OCI-LY7 (cell line): Measurements from ENCODE around the gene EVI5L. TPM values are rescaled to one million over a fixed set of nuclear protein-coding genes. Genes with fewer than 3 reads are reported as not detected.

Experiments used
- BruUV-seq: library from RNA; stranded (reverse); fragments of 400-500 nt; replicated peaks from 2 replicates; lab custom pipeline; 2021; lab: Mats Ljungman, UMichigan
- CTCF ChIA-PET: fragments of 300-600 bp; sonication (Branson Sonifier 250); formaldehyde crosslinking; loops from one replicate; lab custom pipeline; 2022; ENCODE audit warnings: antibody characterized with exemption; ENCODE audit not compliant: unreplicated experiment; lab: Charles Lee
- POLR2A ChIA-PET: fragments of 300-600 bp; sonication (Branson Sonifier 250); formaldehyde crosslinking; loops from one replicate; lab custom pipeline; 2022; ENCODE audit warnings: antibody characterized with exemption; lab: Charles Lee
- DNase-seq: peaks from one replicate; pipeline ENCODE4 v3.0.0-alpha.2; 2015; ENCODE audit warnings: low spot score
- H2AFZ ChIP-seq: fragments of 200-600 bp; sonication (generic), shearing (Covaris generic); 2 replicates; pipeline ENCODE4 v1.6.1; 2014; ENCODE audit warnings: mild to moderate bottlenecking, antibody characterized with exemption, low read length, moderate library complexity
- H3K27ac ChIP-seq: fragments of 200-600 bp; sonication (generic); 2 replicates; pipeline ENCODE4 v1.5.1; 2014; ENCODE audit warnings: mixed run types, low read depth, mild to moderate bottlenecking, moderate library complexity, low read length, inconsistent platforms; ENCODE audit not compliant: poor library complexity, severe bottlenecking
- H3K36me3 ChIP-seq: fragments of 200-600 bp; sonication (generic); 2 replicates; pipeline ENCODE4 v1.6.1; 2014; ENCODE audit warnings: mild to moderate bottlenecking, antibody characterized with exemption, low read length, moderate library complexity, mixed read lengths; ENCODE audit not compliant: insufficient read depth
- H3K4me1 ChIP-seq: fragments of 200-600 bp; sonication (generic); 2 replicates; pipeline ENCODE4 v1.5.1; 2014; ENCODE audit warnings: mild to moderate bottlenecking, low read length; ENCODE audit not compliant: insufficient read depth, poor library complexity, severe bottlenecking
- H3K4me2 ChIP-seq: fragments of 200-600 bp; sonication (generic); 2 replicates; pipeline ENCODE4 v1.6.1; 2014; ENCODE audit warnings: mild to moderate bottlenecking, low read length
- H3K4me3 ChIP-seq: fragments of 200-600 bp; sonication (generic); 2 replicates; pipeline ENCODE4 v1.5.1; 2014; ENCODE audit warnings: mild to moderate bottlenecking, low read depth, low read length; ENCODE audit not compliant: poor library complexity, severe bottlenecking
- H3K79me2 ChIP-seq: fragments of 200-600 bp; sonication (generic); 2 replicates; pipeline ENCODE4 v1.6.1; 2016; ENCODE audit warnings: low read depth, mild to moderate bottlenecking, low read length, moderate library complexity, mixed read lengths; ENCODE audit not compliant: insufficient read depth
- H3K9me2 ChIP-seq: fragments of 200-600 bp; sonication (generic); 2 replicates; pipeline ENCODE4 v1.6.1; 2016; ENCODE audit warnings: mild to moderate bottlenecking, low read length, mixed read lengths; ENCODE audit not compliant: insufficient read depth
- H3K9me3 ChIP-seq: fragments of 200-600 bp; sonication (generic); 2 replicates; pipeline ENCODE4 v1.6.1; 2014; ENCODE audit warnings: mild to moderate bottlenecking, mixed run types, low read length, mixed read lengths
- H4K20me1 ChIP-seq: fragments of 200-600 bp; sonication (generic); 2 replicates; pipeline ENCODE4 v1.6.1; 2014; ENCODE audit warnings: mild to moderate bottlenecking, antibody characterized with exemption, low read length, moderate library complexity, mixed read lengths; ENCODE audit not compliant: insufficient read depth
- CTCF ChIP-seq: fragments of 200-600 bp; sonication (generic); conservative IDR thresholded peaks from 2 replicates; pipeline ENCODE4 v1.5.1; 2014; ENCODE audit warnings: mild to moderate bottlenecking, antibody characterized with exemption, low read length, moderate library complexity, mixed read lengths
- EZH2phosphoT487 ChIP-seq: fragments of 200-600 bp; sonication (generic); IDR thresholded peaks from 2 replicates; pipeline ENCODE4 v1.6.1; 2018; ENCODE audit warnings: low read depth, borderline replicate concordance, mild to moderate bottlenecking, mixed run types, antibody characterized with exemption, low read length, moderate library complexity, mixed read lengths
- intact Hi-C: fragments of 100-400 bp; cut with micrococcal nuclease; formaldehyde crosslinking; loops from one replicate; pipeline ENCODE4 v1.10.0; 2022; ENCODE audit not compliant: unreplicated experiment
- total RNA-seq, 2 experiments: library from RNA; depleted of rRNA in 1 of 2; stranded (reverse); fragments of >200 nt in 1 of 2; shearing (Covaris generic) in 1 of 2; gene quantifications; 2 replicates each; pipeline ENCODE4 v1.2.3, GENCODE V29; 2014 to 2022

The EVI5L gene
- total RNA-seq, 2 experiments from 2014 or later: 2.7 to 5.5 TPM

DNA sequence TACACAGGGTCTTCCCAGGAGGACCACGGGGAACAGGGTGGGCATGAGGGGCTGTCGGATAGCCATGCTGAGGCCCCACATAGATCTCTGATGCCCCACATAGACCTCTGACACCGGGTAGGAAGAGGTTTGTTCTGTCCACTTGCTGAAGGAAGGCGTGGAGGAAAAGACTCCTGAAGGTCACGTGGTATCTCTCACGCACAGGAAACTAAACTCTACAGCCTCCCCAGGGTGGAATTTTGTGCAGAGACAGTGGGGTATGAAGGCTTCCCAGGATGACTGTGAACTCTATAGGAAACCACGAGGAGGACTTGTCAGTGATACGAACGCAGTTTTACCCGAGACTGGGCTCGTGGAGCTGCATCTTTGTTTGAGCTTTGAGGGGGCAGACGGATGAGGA is 2.8 kb downstream of the EVI5L start:
- Histone ChIP-seq H3K9me2 (no peaks in the 10 kb centered on the region), H4K20me1 (no peaks in the 10 kb centered on the region), H3K79me2 (no peaks in the 10 kb centered on the region), H3K36me3 (no peaks in the 10 kb centered on the region), H2AFZ (no peak overlapping the region), H3K9me3 (no peaks in the 10 kb centered on the region), H3K4me1 (peaks cover 12% of the 10 kb centered on the region), H3K27ac (no peak overlapping the region), H3K4me3 (no peak overlapping the region), H3K4me2 (no peak overlapping the region)
- TF ChIP-seq CTCF (no peak), EZH2phosphoT487 (no peak)
- POLR2A ChIA-PET: interaction anchor here (0.7 kb wide), 1 partner anchor 34 kb away, joined by 3 read pairs; no protein-coding TSS in a partner anchor
- DNase-seq: no peak
- no TSS peak for BruUV-seq
- intact Hi-C loops: no loop called here
- CTCF ChIA-PET: no interaction called here

DNA sequence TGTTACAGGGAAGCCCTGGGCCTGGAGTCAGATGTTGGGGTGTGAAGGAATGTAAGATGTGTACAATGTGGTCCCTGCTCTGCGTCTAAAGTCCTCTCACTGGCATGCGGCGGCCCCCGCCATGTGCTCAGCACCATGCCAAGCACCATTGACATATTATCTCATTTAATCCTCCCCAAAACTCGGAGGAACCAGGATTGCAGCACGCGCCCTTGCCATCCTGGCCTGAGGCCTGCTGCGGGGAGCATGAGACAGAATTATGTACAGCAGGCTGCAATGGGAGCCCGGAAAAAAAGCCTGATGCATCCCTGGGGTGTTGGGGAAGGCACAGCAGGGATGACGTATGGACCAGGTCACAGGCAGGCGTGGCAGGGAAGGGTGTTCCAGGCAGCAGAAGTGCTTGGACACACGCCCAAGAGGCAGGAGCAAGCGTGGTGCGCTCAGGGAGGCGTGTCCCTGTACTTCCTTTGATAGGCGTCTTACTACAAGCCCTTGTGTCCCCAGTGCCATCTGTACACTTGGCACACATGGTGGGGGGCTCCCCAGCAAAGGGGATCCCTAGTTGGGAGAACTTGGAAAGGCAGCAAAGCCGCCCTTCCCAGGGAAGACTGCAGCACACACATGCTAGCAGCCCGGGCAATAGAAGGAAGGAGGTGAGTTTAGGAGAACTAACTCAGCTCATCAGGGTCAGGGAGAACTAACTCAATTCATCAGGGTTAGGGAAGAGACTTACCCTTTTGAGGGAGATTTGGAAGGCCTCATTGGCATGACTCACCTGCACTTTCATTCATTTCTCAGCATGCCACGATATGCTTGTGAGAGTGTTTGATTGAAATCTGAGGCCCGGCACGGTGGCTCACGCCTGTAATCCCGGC is 3.4 kb downstream of the EVI5L start:
- Histone ChIP-seq H3K4me1 (peaks cover 12% of the 10 kb centered on the region), H2AFZ (no peak overlapping the region), H3K4me2 (no peak overlapping the region), H3K36me3 (no peaks in the 10 kb centered on the region), H3K9me2 (no peaks in the 10 kb centered on the region), H3K79me2 (no peaks in the 10 kb centered on the region), H3K9me3 (no peaks in the 10 kb centered on the region), H4K20me1 (no peaks in the 10 kb centered on the region), H3K27ac (no peak overlapping the region), H3K4me3 (no peak overlapping the region)
- no TSS peak for BruUV-seq
- TF ChIP-seq EZH2phosphoT487 (no peak), CTCF (no peak)
- intact Hi-C loops: no loop called here
- DNase-seq: no peak
- POLR2A ChIA-PET: interaction anchor here (0.5 kb wide), 1 partner anchor 116 kb away, joined by 3 read pairs; no protein-coding TSS in a partner anchor
- CTCF ChIA-PET: no interaction called here

GRCh38 chr19:7839476-7839875 is 9.5 kb downstream of the EVI5L start:
- Histone ChIP-seq H3K4me1 (no peaks in the 10 kb centered on the region), H2AFZ (no peak overlapping the region), H3K27ac (no peak overlapping the region), H3K9me2 (no peaks in the 10 kb centered on the region), H3K79me2 (no peaks in the 10 kb centered on the region), H3K36me3 (no peaks in the 10 kb centered on the region), H3K9me3 (no peaks in the 10 kb centered on the region), H4K20me1 (no peaks in the 10 kb centered on the region), H3K4me2 (no peak overlapping the region), H3K4me3 (no peak overlapping the region)
- CTCF ChIA-PET: no interaction called here
- intact Hi-C loops: no loop called here
- TF ChIP-seq EZH2phosphoT487 (no peak), CTCF (no peak)
- POLR2A ChIA-PET: interaction anchor here (0.6 kb wide), 1 partner anchor 91 kb away, joined by 3 read pairs; no protein-coding TSS in a partner anchor
- DNase-seq: no peak
- no TSS peak for BruUV-seq
